HEK293T (cell line): Measurements from ENCODE around the gene TAS2R31.

Experiments
- ARNT ChIP-seq: fragments of 450-650 bp; IDR thresholded peaks from 2 replicates; pipeline ENCODE4 v1.6.1; 2017; ENCODE audit warnings: mild to moderate bottlenecking
- FOXM1 ChIP-seq: fragments of 450-650 bp; IDR thresholded peaks from 2 replicates; pipeline ENCODE4 v1.6.1; 2017; ENCODE audit warnings: mild to moderate bottlenecking, borderline replicate concordance
- TARDBP ChIP-seq: fragments of 450-650 bp; IDR thresholded peaks from 2 replicates; pipeline ENCODE4 v1.6.1; 2016

GRCh38 chr12:11023387-11023786, 7.8 kb downstream of the TAS2R31 start:
- TF ChIP-seq ARNT (no peak), FOXM1 (no peak), TARDBP (no peak)
